Heart left ventricle (tissue), 16 donors: Measurements from ENCODE around the gene LMCD1. TPM values are rescaled to one million over a fixed set of nuclear protein-coding genes. Genes with fewer than 3 reads are reported as not detected.

Experiments
- ATAC-seq, 4 donors: fragments of 200-7000 bp; cut with Tn5 transposase; one replicate each; pipeline ENCODE4 v1.9.1; 2020 to 2022; ENCODE audit warnings: moderate library complexity in 4 of 4, mild to moderate bottlenecking in 3 of 4, moderate number of reproducible peaks in 1 of 4
- DNase-seq, 5 donors: peaks; one replicate each; pipeline ENCODE4 v3.0.0-alpha.2; 2020
- H3K27ac ChIP-seq, 12 donors: fragments of 200-600 bp; sonication (generic) in 4 of 12; one replicate each; pipeline versions ENCODE4 v1.5.0 to v1.8.0; 2016 to 2022; ENCODE audit warnings: mild to moderate bottlenecking in 2 of 12
- H3K27me3 ChIP-seq, 9 donors: fragments of 200-600 bp; sonication (generic) in 2 of 9; one replicate each; pipeline versions ENCODE4 v1.5.1 to v1.8.0; 2016 to 2022; ENCODE audit warnings: mild to moderate bottlenecking in 3 of 9
- H3K36me3 ChIP-seq, 9 donors: fragments of 200-600 bp; sonication (generic) in 2 of 9; one replicate each; pipeline versions ENCODE4 v1.5.0 to v1.8.0; 2018 to 2022; ENCODE audit warnings: mild to moderate bottlenecking in 2 of 9
- H3K4me1 ChIP-seq, 12 donors: fragments of 200-600 bp; sonication (generic) in 4 of 12; one replicate each; pipeline versions ENCODE4 v1.5.0 to v1.8.0; 2016 to 2022; ENCODE audit warnings: mild to moderate bottlenecking in 3 of 12
- H3K4me3 ChIP-seq, 12 donors: fragments of 200-600 bp; sonication (generic) in 4 of 12; one replicate each; pipeline versions ENCODE4 v1.5.0 to v1.8.0; 2017 to 2022; ENCODE audit warnings: mild to moderate bottlenecking in 9 of 12, moderate library complexity in 4 of 12
- H3K9me3 ChIP-seq, 12 donors: fragments of 200-600 bp; sonication (generic) in 4 of 12; one replicate each; pipeline versions ENCODE4 v1.5.0 to v1.8.0; 2016 to 2022; ENCODE audit warnings: mild to moderate bottlenecking in 1 of 12
- CTCF ChIP-seq, 12 donors: fragments of 200-600 bp; sonication (generic) in 4 of 12; IDR thresholded peaks; one replicate each; pipeline versions ENCODE4 v1.5.0 to v1.8.0; 2018 to 2022; ENCODE audit warnings: antibody characterized with exemption in 12 of 12, mild to moderate bottlenecking in 5 of 12
- POLR2A ChIP-seq, 2 donors: fragments of 450-650 bp; IDR thresholded peaks; one replicate each; pipeline ENCODE4 v1.6.1; 2017; ENCODE audit warnings: antibody characterized with exemption in 2 of 2, mild to moderate bottlenecking in 2 of 2, moderate library complexity in 2 of 2
- WGBS, 4 donors: extraction: QIAGEN DNeasy Blood & Tissue Kit in 2 of 4; methylation state at CpG; one replicate each; pipeline versions ENCODE4 v1.1.5 to v1.1.7; 2013 to 2018; 5-methylcytosine and 5-hydroxymethylcytosine counted together
- intact Hi-C, 10 donors: fragments of 100-400 bp; cut with DNase I; formaldehyde crosslinking; loops; one replicate each; pipeline versions ENCODE4 v1.11.1 to v1.14.2; 2022
- polyA plus RNA-seq, 2 donors: library from polyadenylated mRNA; stranded (reverse); fragments of 200-250 nt; gene quantifications; one replicate each; pipeline ENCODE4 v1.2.3, GENCODE V29; 2013
- total RNA-seq, 9 donors: library from RNA; depleted of rRNA in 2 of 9; stranded (reverse); fragments of >200 nt in 2 of 9; fragmentation: NEBNext Ultra II Directional in 3 of 9; extraction: Animal tissue kit (Norgen Biotek cat#: 25700) in 3 of 9; gene quantifications; one replicate each; pipeline versions ENCODE4 v1.1.0 to v1.2.4, GENCODE V29; 2016 to 2023
- donor health status: ischemic (EF 13 %, LVEDD 7.1; RV severe dilation, severe dysfunction).
- donor health status: healthy with polysubstance abuse.
- donor health status: DM: no; HTN: yes; CAD: no.
- donor health status: DM: no; HTN: no; CAD: no.
- donor health status: ischemic (EF 25% LVEDD 6.9; RV normal size, moderate dysfunction).
- donor health status: ischemic (EF 25% LVEDD 5.7; RV mildly dilated, moderate dysfunction).
- donor health status: healthy.
- donor health status: DM: yes; HTN: yes; CAD: no.
- donor health status: ischemic (EF 35%, LVEDD 5.7; RV mildly dilated, moderate dysfunction).
- donor health status: nonischemic (EF 11% LVEDD 7.7; RV severe dilation, severe dysfunction).
- donor health status: DM: yes; HTN: yes; CAD: no.
- donor health status: PGD.
- donor health status: ischemic (EF 29% LVEDD 5.4; RV normal size, mild dysfunction).
- donor health status: nonischemic (EF 23%, LVEDD 6.1; RV moderate dilation, normal function).

The LMCD1 gene
- total and polyA plus RNA-seq, 11 donors = 34.9 to 661 (median 54.6) TPM

GRCh38 chr3:8581373-8581772, 79.8 kb downstream of the LMCD1 start:
- Histone ChIP-seq H3K27me3 (no peaks in the 10 kb centered on the region), H3K4me1 (peaks cover 0 to 16% (median 0%) of the 10 kb centered on the region in 12 donors), H3K27ac (no peak overlapping the region), H3K36me3 (peaks cover 0 to 4% (median 0%) of the 10 kb centered on the region in 9 donors), H3K4me3 (no peak overlapping the region), H3K9me3 (peaks cover 0 to 23% (median 0%) of the 10 kb centered on the region in 12 donors)
- TF ChIP-seq CTCF (IDR thresholded peaks at IDR 0.05) (no peak), POLR2A (IDR thresholded peaks at IDR 0.05) (no peak)
- 89 to 95% (median 94%) methylated on average over 3 of the region's 3 CpGs for WGBS, 4 donors
- ATAC-seq (no peak), DNase-seq (no peak)
- intact Hi-C loops = no loop called here

GRCh38 chr3:8581806-8582445, 80.3 kb downstream of the LMCD1 start:
- 96 to 99% (median 97%) methylated on average over 6 of the region's 6 CpGs for WGBS, 4 donors

GRCh38 chr3:8584661-8585060, 83.0 kb downstream of the LMCD1 start:
- intact Hi-C loops = no loop called here
- DNase-seq = no peak
- H3K27ac ChIP-seq = no peak overlapping the region
- 95 to 100% (median 96%) methylated on average over 2 of the region's 2 CpGs for WGBS, 4 donors
- no peaks in the 10 kb centered on the region for H3K27me3 ChIP-seq
- peaks cover 0 to 8% (median 0%) of the 10 kb centered on the region in 12 donors for H3K9me3 ChIP-seq
- H3K4me3 ChIP-seq = no peak overlapping the region
- ATAC-seq = no peak
- TF ChIP-seq POLR2A (IDR thresholded peaks at IDR 0.05) (no peak), CTCF (IDR thresholded peaks at IDR 0.05) (no peak)
- no peaks in the 10 kb centered on the region for H3K36me3 ChIP-seq
- peaks cover 0 to under 1% (median 0%) of the 10 kb centered on the region in 12 donors for H3K4me1 ChIP-seq

More at GRCh38 chr3:8581806-8582445, 80.3 kb downstream of the LMCD1 start:
- DNase-seq (no peak), ATAC-seq (no peak)
- no peak overlapping the region for H3K4me3 ChIP-seq
- H3K4me1 ChIP-seq = peaks cover 0 to 16% (median 0%) of the 10 kb centered on the region in 12 donors
- peaks cover 0 to 22% (median 0%) of the 10 kb centered on the region in 12 donors for H3K9me3 ChIP-seq
- H3K27ac ChIP-seq = no peak overlapping the region
- intact Hi-C loops = no loop called here
- no peak for TF ChIP-seq CTCF (IDR thresholded peaks at IDR 0.05)
- H3K36me3 ChIP-seq = no peaks in the 10 kb centered on the region
- H3K27me3 ChIP-seq = no peaks in the 10 kb centered on the region

GRCh38 chr3:8589880-8590556, 88.4 kb downstream of the LMCD1 start:
- intact Hi-C loops = no loop called here
- Histone ChIP-seq H3K27me3 (no peaks in the 10 kb centered on the region), H3K27ac (no peak overlapping the region), H3K4me1 (peaks cover 0 to 19% (median 7%) of the 10 kb centered on the region in 12 donors), H3K36me3 (no peaks in the 10 kb centered on the region), H3K4me3 (no peak overlapping the region), H3K9me3 (peaks cover 0 to 8% (median 0%) of the 10 kb centered on the region in 12 donors)
- DNase-seq (no peak), ATAC-seq (no peak)
- 82 to 91% (median 83%) methylated on average over 6 of the region's 6 CpGs for WGBS, 4 donors
- no peak for TF ChIP-seq CTCF (IDR thresholded peaks at IDR 0.05)
- TF ChIP-seq POLR2A (IDR thresholded peaks at IDR 0.05) = no peak
